CD4-positive, alpha-beta T cell treated with Interleukin-2 at 100 ng/mL for 4 hours (primary cell): Measurements from ENCODE around the gene PCDHB13.
"Not testable (repeated sequence)": the region's sequence is repeated elsewhere in the genome, so short reads cannot be mapped to it uniquely, and the experiment has no call there.

Experiments
- DNase-seq: peaks from one replicate; pipeline ENCODE4 v3.0.0-alpha.2; 2020; ENCODE audit warnings: low spot score

PCDHB13 gene

GRCh38 chr5:141201646-141202045 lies 12.1 kb upstream of the PCDHB13 start:
- DNase-seq = not testable (repeated sequence)

DNA sequence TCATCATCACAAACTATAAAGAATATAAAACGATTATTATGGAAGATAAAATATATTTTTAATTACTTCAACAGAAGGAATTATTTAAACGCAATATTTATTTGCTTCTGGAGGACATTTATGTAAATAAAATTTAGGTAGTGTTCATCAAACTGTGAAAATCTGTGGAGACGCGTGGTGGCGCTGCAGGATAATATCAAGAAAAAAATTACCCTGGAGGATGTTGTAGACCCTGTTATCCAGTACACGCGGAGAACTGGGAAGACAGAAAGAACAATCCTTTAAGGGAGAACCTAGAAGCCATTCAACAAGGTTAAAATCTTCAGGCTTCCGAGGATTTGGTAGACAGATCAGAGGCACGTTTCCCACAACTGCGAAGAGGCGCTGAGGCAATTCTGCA lies 5.2 kb upstream of the PCDHB13 start, which contains the start of gene PCDHB12:
Gene PCDHB12 (plus strand): TSS at position 242 of the 400 bp plus-strand sequence. CDS start 189 bp downstream, outside the sequence.
- no peak for DNase-seq

DNA sequence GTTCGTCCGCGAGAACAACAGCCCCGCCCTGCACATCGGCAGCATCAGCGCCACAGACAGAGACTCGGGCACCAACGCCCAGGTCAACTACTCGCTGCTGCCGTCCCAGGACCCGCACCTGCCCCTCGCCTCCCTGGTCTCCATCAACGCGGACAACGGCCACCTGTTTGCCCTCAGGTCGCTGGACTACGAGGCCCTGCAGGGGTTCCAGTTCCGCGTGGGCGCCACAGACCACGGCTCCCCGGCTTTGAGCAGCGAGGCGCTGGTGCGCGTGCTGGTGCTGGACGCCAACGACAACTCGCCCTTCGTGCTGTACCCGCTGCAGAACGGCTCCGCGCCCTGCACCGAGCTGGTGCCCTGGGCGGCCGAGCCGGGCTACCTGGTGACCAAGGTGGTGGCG lies 3.4 kb upstream of the PCDHB13 start:
- not testable (repeated sequence) for DNase-seq

DNA sequence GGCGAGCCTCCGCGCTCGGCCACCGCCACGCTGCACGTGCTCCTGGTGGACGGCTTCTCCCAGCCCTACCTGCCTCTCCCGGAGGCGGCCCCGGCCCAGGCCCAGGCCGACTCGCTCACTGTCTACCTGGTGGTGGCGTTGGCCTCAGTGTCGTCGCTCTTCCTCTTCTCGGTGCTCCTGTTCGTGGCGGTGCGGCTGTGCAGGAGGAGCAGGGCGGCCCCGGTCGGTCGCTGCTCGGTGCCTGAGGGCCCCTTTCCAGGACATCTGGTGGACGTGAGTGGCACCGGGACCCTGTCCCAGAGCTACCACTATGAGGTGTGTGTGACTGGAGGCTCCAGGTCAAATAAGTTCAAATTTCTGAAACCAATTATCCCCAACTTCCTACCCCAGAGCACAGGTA lies 2.9 kb upstream of the PCDHB13 start:
- not testable (repeated sequence) for DNase-seq

DNA sequence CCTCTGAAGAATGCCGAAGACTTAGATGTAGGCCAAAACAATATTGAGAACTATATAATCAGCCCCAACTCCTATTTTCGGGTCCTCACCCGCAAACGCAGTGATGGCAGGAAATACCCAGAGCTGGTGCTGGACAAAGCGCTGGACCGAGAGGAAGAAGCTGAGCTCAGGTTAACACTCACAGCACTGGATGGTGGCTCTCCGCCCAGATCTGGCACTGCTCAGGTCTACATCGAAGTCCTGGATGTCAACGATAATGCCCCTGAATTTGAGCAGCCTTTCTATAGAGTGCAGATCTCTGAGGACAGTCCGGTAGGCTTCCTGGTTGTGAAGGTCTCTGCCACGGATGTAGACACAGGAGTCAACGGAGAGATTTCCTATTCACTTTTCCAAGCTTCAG lies 864 bp downstream of the PCDHB13 start:
- not testable (repeated sequence) for DNase-seq

- DNase-seq = not testable (repeated sequence)
Measured at GRCh38 chr5:141215504-141215903, 1.8 kb downstream of the PCDHB13 start.

DNA sequence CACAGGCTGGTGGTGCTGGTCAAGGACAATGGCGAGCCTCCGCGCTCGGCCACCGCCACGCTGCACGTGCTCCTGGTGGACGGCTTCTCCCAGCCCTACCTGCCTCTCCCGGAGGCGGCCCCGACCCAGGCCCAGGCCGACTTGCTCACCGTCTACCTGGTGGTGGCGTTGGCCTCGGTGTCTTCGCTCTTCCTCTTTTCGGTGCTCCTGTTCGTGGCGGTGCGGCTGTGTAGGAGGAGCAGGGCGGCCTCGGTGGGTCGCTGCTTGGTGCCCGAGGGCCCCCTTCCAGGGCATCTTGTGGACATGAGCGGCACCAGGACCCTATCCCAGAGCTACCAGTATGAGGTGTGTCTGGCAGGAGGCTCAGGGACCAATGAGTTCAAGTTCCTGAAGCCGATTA lies 2.3 kb downstream of the PCDHB13 start:
- DNase-seq = not testable (repeated sequence)

DNA sequence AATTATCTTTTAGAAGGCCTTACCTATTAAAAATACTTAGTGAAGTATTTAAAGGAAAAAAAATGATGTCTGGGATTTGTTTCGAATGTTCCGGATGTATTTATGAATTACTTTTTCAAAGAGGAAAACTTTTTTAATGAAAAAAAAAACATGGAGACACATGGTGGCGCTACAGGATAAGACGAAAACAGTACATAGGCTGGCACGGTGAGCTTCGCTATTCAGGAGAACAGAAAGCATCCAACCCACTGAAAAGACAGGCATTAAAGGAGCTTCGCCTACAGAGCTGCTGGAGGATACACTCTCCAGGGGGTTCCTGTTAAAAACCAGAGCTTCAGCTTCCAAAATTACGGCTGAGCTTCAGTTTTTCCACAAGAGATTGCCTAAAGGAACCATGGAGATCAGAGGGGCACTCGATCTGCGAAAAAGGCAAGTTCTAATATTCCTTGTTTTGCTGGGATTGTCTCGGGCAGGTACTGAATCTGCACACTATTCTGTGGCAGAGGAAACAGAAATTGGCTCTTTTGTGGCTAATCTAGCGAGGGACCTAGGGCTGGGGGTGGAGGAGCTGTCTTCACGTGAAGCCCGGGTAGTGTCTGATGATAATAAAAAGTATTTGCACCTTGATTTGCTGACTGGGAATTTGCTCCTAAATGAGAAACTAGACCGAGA lies 9.5 kb downstream of the PCDHB13 start, which contains the start of gene PCDHB14:
Gene PCDHB14 (plus strand): TSS at position 232 of the 672 bp plus-strand sequence. CDS start 163 bp downstream, at position 395.
- no peak for DNase-seq

DNA sequence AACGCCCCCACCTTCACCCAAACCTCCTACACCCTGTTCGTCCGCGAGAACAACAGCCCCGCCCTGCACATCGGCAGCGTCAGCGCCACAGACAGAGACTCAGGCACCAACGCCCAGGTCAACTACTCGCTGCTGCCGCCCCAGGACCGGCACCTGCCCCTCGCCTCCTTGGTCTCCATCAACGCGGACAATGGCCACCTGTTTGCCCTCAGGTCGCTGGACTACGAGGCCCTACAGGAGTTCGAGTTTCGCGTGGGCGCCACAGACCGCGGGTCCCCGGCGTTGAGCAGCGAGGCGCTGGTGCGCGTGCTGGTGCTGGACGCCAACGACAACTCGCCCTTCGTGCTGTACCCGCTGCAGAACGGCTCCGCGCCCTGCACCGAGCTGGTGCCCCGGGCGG lies 11.1 kb downstream of the PCDHB13 start:
- DNase-seq = not testable (repeated sequence)

GRCh38 chr5:141225421-141225820 lies 11.7 kb downstream of the PCDHB13 start:
- not testable (repeated sequence) for DNase-seq

GRCh38 chr5:141234109-141234667 lies 20.5 kb downstream of the PCDHB13 start:
- DNase-seq = no peak

DNA sequence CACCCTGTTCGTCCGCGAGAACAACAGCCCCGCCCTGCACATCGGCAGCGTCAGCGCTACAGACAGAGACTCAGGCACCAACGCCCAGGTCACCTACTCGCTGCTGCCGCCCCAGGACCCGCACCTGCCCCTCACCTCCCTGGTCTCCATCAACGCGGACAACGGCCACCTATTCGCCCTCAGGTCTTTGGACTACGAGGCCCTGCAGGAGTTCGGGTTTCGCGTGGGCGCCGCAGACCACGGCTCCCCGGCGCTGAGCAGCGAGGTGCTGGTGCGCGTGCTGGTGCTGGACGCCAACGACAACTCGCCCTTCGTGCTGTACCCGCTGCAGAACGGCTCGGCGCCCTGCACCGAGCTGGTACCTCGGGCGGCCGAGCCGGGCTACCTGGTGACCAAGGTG lies 22.2 kb downstream of the PCDHB13 start:
- DNase-seq = not testable (repeated sequence)

DNA sequence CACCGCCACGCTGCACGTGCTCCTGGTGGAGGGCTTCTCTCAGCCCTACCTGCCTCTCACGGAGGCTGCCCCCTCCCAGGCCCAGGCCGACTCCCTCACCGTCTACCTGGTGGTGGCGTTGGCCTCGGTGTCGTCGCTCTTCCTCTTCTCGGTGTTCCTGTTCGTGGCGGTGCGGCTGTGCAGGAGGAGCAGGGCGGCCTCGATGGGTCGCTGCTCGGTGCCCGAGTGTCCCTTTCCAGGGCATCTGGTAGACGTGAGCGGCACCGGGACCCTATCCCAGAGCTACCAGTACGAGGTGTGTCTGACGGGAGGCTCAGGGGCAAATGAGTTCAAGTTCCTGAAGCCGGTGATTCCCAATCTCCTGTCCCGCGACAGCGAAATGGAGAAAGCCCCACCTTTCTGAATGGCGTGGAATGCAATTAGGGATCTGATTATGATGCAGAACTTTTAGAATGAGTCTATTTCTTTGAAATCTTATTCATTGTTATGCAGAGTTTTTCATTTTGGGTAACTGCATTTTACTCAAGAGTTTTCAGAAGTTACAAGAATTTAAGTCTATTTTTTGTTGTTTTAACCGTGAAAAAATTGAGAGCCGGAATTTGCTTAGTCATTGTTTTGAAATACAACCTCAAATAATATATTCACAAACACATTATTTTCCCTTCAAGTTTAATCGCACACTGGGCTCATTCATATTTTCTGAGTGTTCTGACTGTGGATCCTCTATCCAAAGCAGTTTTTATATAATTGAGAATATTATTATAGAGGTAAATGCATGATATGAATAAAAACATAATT lies 23.0 kb downstream of the PCDHB13 start:
- DNase-seq = no peak

- no peak for DNase-seq
Measured at GRCh38 chr5:141241496-141241895, 27.8 kb downstream of the PCDHB13 start.

DNA sequence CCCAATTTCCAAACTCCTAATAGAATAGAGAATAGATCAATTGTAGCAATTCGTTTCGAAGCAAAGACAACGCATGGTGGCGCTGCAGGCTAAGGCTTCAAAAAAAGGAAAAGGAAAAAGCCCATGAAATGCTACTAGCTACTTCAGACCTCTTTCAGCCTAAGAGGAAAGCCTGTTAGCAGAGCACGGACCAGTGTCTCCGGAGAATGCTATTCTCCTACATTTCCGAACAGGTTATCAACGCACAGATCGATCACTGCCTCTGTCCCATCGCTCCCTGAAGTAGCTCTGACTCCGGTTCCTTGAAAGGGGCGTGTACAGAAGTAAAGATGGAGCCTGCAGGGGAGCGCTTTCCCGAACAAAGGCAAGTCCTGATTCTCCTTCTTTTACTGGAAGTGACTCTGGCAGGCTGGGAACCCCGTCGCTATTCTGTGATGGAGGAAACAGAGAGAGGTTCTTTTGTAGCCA lies 31.6 kb downstream of the PCDHB13 start, which contains the start of gene PCDHB15:
Gene PCDHB15 (plus strand): TSS at position 146 of the 468 bp plus-strand sequence. CDS start 184 bp downstream, at position 330.
- DNase-seq = peak; percentile 2

GRCh38 chr5:141246971-141247370 lies 33.3 kb downstream of the PCDHB13 start:
- DNase-seq = not testable (repeated sequence)

DNA sequence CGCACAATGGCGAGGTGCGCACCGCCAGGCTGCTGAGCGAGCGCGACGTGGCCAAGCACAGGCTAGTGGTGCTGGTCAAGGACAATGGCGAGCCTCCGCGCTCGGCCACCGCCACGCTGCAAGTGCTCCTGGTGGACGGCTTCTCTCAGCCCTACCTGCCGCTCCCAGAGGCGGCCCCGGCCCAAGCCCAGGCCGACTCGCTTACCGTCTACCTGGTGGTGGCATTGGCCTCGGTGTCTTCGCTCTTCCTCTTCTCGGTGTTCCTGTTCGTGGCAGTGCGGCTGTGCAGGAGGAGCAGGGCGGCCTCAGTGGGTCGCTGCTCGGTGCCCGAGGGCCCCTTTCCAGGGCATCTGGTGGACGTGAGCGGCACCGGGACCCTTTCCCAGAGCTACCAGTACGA lies 33.7 kb downstream of the PCDHB13 start:
- DNase-seq = not testable (repeated sequence)

DNA sequence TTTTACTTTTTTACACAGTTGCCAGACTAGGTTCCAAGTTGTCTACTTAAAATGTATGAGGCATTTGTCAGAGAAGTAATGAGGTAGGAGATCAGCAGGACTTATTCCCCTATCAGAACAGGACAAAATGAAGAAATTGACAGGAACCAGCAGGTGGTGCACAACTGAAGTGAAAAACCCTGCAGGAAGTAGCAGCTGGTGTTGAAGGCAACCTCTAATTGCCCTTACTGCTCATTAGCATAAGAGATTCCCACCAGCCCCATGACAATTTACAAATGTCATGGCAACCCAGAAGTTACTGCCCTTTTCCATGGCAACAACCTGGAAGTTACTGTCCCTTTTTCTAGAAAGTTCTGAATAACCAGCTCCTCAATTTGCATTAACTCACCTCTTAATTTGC lies 36.9 kb downstream of the PCDHB13 start:
- no peak for DNase-seq

- no peak for DNase-seq
Measured at GRCh38 chr5:141258464-141258863, 44.7 kb downstream of the PCDHB13 start.

DNA sequence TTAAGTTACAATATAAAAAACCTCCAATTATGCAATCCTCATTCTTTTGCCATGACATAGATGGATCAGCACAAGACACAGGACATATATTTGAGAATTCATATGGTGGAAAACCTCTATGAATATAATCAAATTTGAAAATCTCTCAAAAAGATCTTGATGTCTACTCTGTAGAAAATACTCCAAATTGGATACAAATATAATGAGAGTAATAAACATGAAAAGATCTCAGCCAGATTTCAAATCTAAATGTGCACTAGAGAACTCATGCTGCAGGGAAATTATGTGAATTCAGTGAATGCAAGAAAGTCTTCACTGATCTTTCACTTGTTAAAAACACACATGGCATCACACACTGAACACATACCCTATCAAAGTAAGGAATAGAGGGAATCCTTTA lies 45.2 kb downstream of the PCDHB13 start:
- no peak for DNase-seq

- DNase-seq = no peak
Measured at GRCh38 chr5:141260458-141261237, 46.9 kb downstream of the PCDHB13 start.

DNA sequence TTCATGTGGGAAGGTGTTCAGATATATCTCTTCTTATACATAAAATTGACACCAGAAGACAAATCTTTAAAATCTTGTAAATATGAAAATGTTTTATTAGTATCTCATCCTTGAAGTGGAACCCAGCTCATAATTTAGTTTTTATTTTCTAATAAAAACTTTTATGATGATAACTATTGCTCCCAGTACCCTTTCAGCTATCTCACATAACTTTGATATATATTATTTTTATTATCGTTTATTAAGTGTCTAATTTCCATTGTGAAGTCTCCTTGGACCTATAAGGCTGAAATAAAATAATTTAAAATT lies 47.5 kb downstream of the PCDHB13 start:
- DNase-seq = no peak
